ENCODE results near the gene CLEC16A.

Gene CLEC16A

GRCh38 chr16:11181899-11182279 is 237.5 kb downstream of the CLEC16A start:
- H3K4me3 Mint-ChIP-seq = no peak overlapping the region
- H3K27me3 Mint-ChIP-seq = no peaks in the 10 kb centered on the region
- H3K4me1 Mint-ChIP-seq (ENCODE audit: low read depth in 2 of 2) = peaks cover 0 to 7% of the 10 kb centered on the region in 2 donors
- H3K9me3 Mint-ChIP-seq = no peaks in the 10 kb centered on the region
- H3K27ac Mint-ChIP-seq = no peak overlapping the region
- H3K36me3 Mint-ChIP-seq (ENCODE audit: insufficient read depth) = peaks cover 7% of the 10 kb centered on the region
- DNase-seq (no peak), ATAC-seq (replicated peaks) (peak; percentile 27)

- Mint-ChIP-seq H3K4me3 (no peak overlapping the region), H3K27ac (no peak overlapping the region), H3K27me3 (no peaks in the 10 kb centered on the region), H3K4me1 (ENCODE audit: low read depth in 2 of 2) (peaks cover 0 to 7% of the 10 kb centered on the region in 2 donors), H3K9me3 (no peaks in the 10 kb centered on the region), H3K36me3 (ENCODE audit: insufficient read depth) (peaks cover 7% of the 10 kb centered on the region)
- DNase-seq = no peak
- ATAC-seq (replicated peaks) = no peak
Observed at GRCh38 chr16:11182411-11182810, 238.0 kb downstream of the CLEC16A start.

GRCh38 chr16:11183035-11183812 is 238.9 kb downstream of the CLEC16A start:
- no peaks in the 10 kb centered on the region for H3K9me3 Mint-ChIP-seq
- DNase-seq (no peak), ATAC-seq (replicated peaks) (no peak)
- H3K27me3 Mint-ChIP-seq = no peaks in the 10 kb centered on the region
- peaks cover 7% of the 10 kb centered on the region for H3K36me3 Mint-ChIP-seq (ENCODE audit: insufficient read depth)
- H3K4me1 Mint-ChIP-seq (ENCODE audit: low read depth in 2 of 2) = peaks cover 0 to 7% of the 10 kb centered on the region in 2 donors
- no peak overlapping the region for H3K4me3 Mint-ChIP-seq
- H3K27ac Mint-ChIP-seq = peak overlapping the region in 1 of 2 donors; percentile 76

DNA sequence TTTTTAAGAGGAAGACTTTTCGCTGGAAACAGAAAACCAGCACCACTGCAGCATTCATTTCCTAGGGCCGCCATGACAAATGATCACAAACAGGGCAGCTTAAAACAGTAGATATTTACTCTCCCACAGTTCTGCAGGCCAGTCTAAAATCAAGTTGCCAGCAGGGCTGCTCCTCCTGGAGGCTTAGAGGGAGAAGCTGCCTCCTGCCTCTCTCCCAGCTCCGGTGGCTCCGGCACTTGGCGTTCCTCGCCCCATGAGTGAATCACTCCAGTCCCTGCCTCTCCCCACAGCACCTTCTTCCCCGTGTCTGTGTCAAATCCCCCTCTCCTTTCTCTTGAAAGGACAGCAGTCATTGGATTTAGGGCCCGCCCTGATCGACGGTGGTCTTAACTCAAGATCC is 239.6 kb downstream of the CLEC16A start:
- Mint-ChIP-seq H3K27ac (peak overlapping the region in 1 of 2 donors; percentile 76), H3K4me3 (no peak overlapping the region), H3K9me3 (no peaks in the 10 kb centered on the region), H3K27me3 (no peaks in the 10 kb centered on the region), H3K36me3 (ENCODE audit: insufficient read depth) (peaks cover 7% of the 10 kb centered on the region), H3K4me1 (ENCODE audit: low read depth in 2 of 2) (peaks cover 0 to 6% of the 10 kb centered on the region in 2 donors)
- no peak for DNase-seq
- no peak for ATAC-seq (replicated peaks)

- Mint-ChIP-seq H3K4me1 (ENCODE audit: low read depth in 2 of 2) (peaks cover 0 to 3% of the 10 kb centered on the region in 2 donors), H3K9me3 (no peaks in the 10 kb centered on the region), H3K36me3 (ENCODE audit: insufficient read depth) (no peaks in the 10 kb centered on the region), H3K27ac (no peak overlapping the region), H3K4me3 (no peak overlapping the region), H3K27me3 (no peaks in the 10 kb centered on the region)
- ATAC-seq (replicated peaks) = no peak
- DNase-seq = no peak
Observed at GRCh38 chr16:11187522-11188023, 243.2 kb downstream of the CLEC16A start.

DNA sequence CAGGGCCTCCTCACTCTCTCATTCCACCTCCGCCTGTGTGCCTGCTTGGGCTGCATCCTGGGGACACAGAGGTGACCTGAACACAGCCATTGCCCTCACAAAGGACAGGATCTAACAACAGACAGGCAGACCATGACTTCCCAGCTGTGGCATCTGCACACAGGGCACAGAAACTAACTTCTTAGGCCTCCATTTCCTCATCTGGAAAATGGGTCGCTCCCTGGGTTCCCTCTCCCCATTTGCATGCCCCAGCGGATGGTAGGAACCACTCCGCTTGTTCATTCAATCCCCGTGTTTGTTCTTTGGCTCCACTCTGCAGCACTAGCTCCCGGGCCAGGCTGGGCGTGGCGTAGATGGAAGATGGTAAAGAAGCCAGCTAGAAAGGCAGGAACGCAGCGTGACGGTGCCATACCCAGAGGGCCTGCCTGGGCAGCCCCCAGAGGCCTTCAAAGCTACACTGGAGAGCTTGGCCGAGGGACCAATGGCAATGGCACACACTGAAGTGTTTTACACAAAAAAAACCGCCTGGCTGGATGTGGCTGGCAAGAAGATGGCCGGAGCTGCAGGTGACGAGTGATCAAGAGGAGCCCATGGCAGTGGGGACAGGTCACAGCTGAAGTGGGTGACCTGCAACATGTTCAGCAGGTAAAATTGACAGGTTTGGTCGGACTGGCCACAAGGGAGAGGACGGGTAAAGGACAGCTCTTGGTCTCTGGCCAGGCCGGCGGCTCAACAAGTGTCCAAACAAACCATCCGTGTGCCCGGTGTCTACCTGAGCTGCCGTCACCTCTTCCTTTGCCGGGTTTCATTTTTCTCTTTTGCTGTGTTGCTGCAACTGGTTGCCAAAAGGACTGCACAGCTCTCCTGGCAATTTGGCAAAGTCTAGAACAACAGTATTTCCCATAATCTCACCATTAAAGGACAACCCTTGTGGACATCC is 244.7 kb downstream of the CLEC16A start:
- H3K27ac Mint-ChIP-seq = peak overlapping the region; percentile 16 to 22
- no peak overlapping the region for H3K4me3 Mint-ChIP-seq
- peaks cover 2 to 3% of the 10 kb centered on the region in 2 donors for H3K4me1 Mint-ChIP-seq (ENCODE audit: low read depth in 2 of 2)
- no peaks in the 10 kb centered on the region for H3K27me3 Mint-ChIP-seq
- no peak for ATAC-seq (replicated peaks)
- no peaks in the 10 kb centered on the region for H3K9me3 Mint-ChIP-seq
- DNase-seq = no peak
- H3K36me3 Mint-ChIP-seq (ENCODE audit: insufficient read depth) = peaks cover 5% of the 10 kb centered on the region

DNA sequence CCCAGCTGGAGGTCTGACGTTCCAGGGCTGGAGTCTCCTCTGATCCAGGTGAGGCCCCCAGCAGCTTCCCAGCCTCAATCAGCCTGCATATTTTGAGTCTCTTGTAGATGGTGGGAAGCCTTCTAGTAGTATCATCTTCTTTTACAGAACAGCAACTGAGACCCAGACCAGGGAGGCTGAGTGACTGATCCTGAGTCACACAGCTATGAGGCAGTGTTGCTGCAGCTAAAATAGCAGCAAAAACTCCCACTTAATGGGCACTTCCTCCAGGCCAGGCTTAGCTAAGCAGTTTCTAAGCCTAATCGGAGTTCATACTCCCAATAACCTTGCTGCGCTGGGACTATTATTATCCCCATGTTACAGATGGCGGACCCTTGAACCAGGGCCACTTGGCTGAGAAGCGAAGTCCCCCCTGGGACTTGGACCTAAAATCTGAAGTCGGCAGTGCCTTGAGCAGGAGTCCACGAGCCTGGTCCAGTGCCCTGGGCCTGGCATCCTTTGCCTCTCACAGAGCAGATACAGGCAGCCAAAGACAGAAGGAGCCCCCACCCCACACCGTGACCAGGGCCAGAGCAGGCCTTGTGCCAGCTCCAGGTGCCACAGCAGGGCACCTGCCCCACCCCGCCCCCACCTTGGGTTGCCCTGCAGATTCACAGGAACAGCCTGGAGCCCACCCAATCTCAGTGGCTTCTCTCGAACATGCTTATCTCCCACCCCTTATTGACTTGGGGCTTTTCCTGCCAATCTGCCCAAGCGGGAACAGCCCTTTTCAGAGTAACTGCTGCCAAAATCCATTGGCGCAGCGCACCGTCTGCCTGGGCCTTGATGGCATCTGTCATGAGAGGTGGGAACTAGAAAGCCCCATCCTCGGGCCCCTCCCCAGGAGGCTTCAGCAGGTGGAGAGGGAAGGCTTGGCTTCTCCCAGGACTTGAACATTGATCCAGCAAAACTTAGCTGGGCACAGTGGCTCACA is 246.5 kb downstream of the CLEC16A start:
- H3K4me3 Mint-ChIP-seq = no peak overlapping the region
- H3K36me3 Mint-ChIP-seq (ENCODE audit: insufficient read depth) = peaks cover 5% of the 10 kb centered on the region
- H3K27me3 Mint-ChIP-seq = no peaks in the 10 kb centered on the region
- DNase-seq (no peak), ATAC-seq (replicated peaks) (no peak)
- H3K4me1 Mint-ChIP-seq (ENCODE audit: low read depth in 2 of 2) = peaks cover 2 to 8% of the 10 kb centered on the region in 2 donors
- H3K9me3 Mint-ChIP-seq = no peaks in the 10 kb centered on the region
- H3K27ac Mint-ChIP-seq = peak overlapping the region in 1 of 2 donors; percentile 22

DNA sequence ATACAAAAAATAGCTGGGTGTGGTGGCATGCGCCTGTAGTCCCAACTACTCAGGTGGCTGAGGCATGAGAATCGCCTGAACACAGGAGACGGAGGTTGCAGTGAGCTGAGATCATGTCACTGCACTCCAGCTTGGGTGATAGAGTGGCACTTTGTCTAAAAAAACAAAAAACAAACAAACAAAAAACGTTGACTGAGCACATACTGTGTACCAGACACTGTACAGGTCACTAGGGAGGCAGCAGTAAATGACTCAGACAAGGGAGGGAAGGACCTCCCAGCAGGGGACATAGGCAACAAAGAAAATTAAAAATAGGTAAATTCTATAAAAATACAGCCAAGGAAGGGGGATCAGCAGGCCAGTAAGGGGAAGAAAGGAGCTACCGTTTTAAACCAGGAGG is 247.3 kb downstream of the CLEC16A start:
- Mint-ChIP-seq H3K27ac (no peak overlapping the region), H3K4me3 (no peak overlapping the region)

DNA sequence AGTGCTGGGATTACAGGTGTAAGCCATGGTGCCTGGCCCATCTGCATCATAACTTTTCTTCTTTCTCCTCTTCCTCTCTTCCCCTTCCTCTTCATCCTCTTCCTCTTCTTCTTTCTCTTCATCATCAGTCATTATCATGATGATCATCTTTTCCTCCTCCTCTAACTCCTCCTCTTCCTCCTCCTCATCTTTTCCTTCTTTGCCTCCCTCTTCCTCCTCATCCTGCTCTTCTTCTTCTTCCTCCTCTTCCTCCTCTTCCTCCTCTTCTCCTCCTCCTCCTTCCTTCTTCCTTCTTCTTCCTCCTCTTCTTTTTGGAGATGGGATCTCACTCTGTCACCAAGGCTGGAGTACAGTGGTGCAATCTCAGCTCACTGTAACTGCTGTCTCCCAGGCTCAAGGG is 249.1 kb downstream of the CLEC16A start:
- H3K36me3 Mint-ChIP-seq (ENCODE audit: insufficient read depth) = peaks cover 5% of the 10 kb centered on the region
- ATAC-seq (replicated peaks) = no peak
- no peak for DNase-seq
- H3K27me3 Mint-ChIP-seq = peaks cover 0 to 9% of the 10 kb centered on the region in 2 donors
- no peaks in the 10 kb centered on the region for H3K9me3 Mint-ChIP-seq
- H3K4me1 Mint-ChIP-seq (ENCODE audit: low read depth in 2 of 2) = peaks cover 4 to 8% of the 10 kb centered on the region in 2 donors
- H3K4me3 Mint-ChIP-seq = no peak overlapping the region
- H3K27ac Mint-ChIP-seq = peak overlapping the region; percentile 1 to 3

More for the DNA sequence above, 247.3 kb downstream of the CLEC16A start:
- H3K9me3 Mint-ChIP-seq = no peaks in the 10 kb centered on the region
- peaks cover 5% of the 10 kb centered on the region for H3K36me3 Mint-ChIP-seq (ENCODE audit: insufficient read depth)
- ATAC-seq (replicated peaks) = no peak
- DNase-seq = no peak
- H3K27me3 Mint-ChIP-seq = no peaks in the 10 kb centered on the region
- H3K4me1 Mint-ChIP-seq (ENCODE audit: low read depth in 2 of 2) = peaks cover 2 to 8% of the 10 kb centered on the region in 2 donors

DNA sequence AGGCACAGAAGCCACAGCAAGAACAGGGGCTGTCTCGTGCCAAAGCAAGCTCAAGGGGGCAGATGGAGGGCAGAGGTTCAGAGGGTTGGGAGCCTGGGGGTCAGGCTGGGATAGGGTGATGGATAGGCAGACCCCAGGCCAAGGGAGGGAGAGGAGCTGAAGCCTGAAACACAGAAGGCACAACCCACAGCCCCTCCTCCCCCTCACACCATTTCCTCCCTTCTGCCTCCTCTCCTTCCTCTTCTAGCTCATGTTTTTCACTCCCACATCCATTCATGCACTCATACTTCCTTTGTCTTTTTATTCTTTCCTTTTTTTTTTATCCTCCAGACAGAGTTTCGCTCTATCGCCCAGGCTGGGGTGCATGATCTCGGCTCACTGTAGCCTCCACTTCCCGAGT is 250.5 kb downstream of the CLEC16A start:
- H3K27me3 Mint-ChIP-seq = peaks cover 0 to 16% of the 10 kb centered on the region in 2 donors
- H3K27ac Mint-ChIP-seq = peak overlapping the region in 1 of 2 donors; percentile 47
- no peak overlapping the region for H3K4me3 Mint-ChIP-seq
- H3K9me3 Mint-ChIP-seq = no peaks in the 10 kb centered on the region
- DNase-seq (no peak), ATAC-seq (replicated peaks) (no peak)
- H3K36me3 Mint-ChIP-seq (ENCODE audit: insufficient read depth) = peaks cover 5% of the 10 kb centered on the region
- peaks cover 8% of the 10 kb centered on the region in 2 donors for H3K4me1 Mint-ChIP-seq (ENCODE audit: low read depth in 2 of 2)

DNA sequence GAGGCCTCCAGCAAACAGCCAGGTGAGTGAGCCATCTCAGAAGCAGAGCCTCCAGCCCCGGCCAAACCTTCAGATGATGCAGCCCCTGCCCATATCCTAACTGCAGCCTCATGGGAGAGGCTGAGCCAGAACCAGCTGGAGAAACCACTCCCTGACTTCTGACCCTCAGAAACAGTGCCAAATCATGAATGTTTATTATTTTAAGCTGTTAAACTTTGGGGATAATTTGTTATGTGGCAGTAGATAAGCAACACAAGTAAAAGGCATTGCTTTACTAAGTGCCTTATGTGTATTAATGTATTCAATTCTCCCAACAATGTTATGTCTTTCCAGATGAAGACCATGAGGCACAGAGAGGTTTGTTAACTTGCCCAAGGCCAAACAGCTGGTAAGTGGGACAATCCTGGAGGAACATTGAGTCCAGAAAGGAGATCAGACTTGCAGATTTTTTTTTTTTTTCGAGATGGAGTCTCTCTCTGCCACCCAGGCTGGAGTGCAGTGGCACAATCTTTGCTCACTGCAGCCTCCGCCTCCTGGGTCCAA is 252.0 kb downstream of the CLEC16A start:
- Mint-ChIP-seq H3K9me3 (no peaks in the 10 kb centered on the region), H3K27ac (no peak overlapping the region), H3K4me1 (ENCODE audit: low read depth in 2 of 2) (peaks cover 8% of the 10 kb centered on the region in 2 donors), H3K27me3 (peaks cover 0 to 25% of the 10 kb centered on the region in 2 donors), H3K4me3 (no peak overlapping the region), H3K36me3 (ENCODE audit: insufficient read depth) (peaks cover 5% of the 10 kb centered on the region)
- no peak for ATAC-seq (replicated peaks)
- DNase-seq = no peak

- no peaks in the 10 kb centered on the region for H3K9me3 Mint-ChIP-seq
- peaks cover 10 to 36% of the 10 kb centered on the region in 2 donors for H3K27me3 Mint-ChIP-seq
- H3K36me3 Mint-ChIP-seq (ENCODE audit: insufficient read depth) = peaks cover 5% of the 10 kb centered on the region
- no peak overlapping the region for H3K27ac Mint-ChIP-seq
- DNase-seq (no peak), ATAC-seq (replicated peaks) (no peak)
- no peak overlapping the region for H3K4me3 Mint-ChIP-seq
- H3K4me1 Mint-ChIP-seq (ENCODE audit: low read depth in 2 of 2) = peaks cover 5 to 8% of the 10 kb centered on the region in 2 donors
Observed at GRCh38 chr16:11198375-11198774, 254.0 kb downstream of the CLEC16A start.

All from effector memory CD8-positive, alpha-beta T cell (primary cell).